NT2/D1 (cell line): Measurements from ENCODE around the gene BMAL1.

ENCODE experiments used
- SUZ12 ChIP-seq: IDR thresholded peaks from 2 replicates; pipeline ENCODE4 v1.6.1; 2011; ENCODE audit not compliant: insufficient read length, insufficient read depth; ENCODE audit errors: extremely low read depth
- ZNF274 ChIP-seq: IDR thresholded peaks from 2 replicates; pipeline ENCODE4 v1.6.1; 2011; ENCODE audit warnings: mild to moderate bottlenecking, low read depth, low read length

DNA sequence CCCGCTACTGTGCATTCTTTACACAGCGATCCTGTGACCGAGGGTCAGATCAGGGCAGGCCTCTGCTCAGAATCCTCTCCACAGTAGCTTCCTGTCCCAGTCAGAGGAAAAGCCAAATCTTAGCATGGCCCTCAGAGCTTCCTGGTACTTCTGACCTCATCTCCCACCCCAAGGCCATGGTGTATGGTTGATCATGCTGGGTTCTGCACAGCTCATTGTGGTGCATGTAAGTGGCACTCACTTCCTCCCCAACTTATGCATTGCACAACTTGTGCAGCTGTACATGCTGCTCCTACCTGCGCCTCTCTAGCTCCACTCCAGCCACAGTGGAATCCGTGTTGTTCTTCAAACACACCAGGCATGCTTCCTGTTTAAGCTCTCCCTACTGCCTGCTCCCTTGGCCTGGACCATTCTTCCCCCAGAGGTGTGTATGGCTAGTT, 20.3 kb downstream of the BMAL1 start:
- TF ChIP-seq SUZ12: no peak
- no peak for TF ChIP-seq ZNF274
